GM12865 (cell line): ENCODE measurements around the gene LDLR.

Experiments
- DNase-seq: peaks from one replicate; pipeline ENCODE4 v3.0.0; 2010; ENCODE audit warnings: low read depth
- H3K4me3 ChIP-seq: 2 replicates; pipeline ENCODE4 v1.5.1; 2011; ENCODE audit warnings: mild to moderate bottlenecking, low read depth, low read length, control low read depth
- CTCF ChIP-seq: IDR thresholded peaks from 2 replicates; pipeline ENCODE4 v1.5.1; 2011; ENCODE audit warnings: low read length, control low read depth, low read depth, inconsistent platforms; ENCODE audit not compliant: insufficient read depth; ENCODE audit errors: missing control alignments

LDLR gene

DNA sequence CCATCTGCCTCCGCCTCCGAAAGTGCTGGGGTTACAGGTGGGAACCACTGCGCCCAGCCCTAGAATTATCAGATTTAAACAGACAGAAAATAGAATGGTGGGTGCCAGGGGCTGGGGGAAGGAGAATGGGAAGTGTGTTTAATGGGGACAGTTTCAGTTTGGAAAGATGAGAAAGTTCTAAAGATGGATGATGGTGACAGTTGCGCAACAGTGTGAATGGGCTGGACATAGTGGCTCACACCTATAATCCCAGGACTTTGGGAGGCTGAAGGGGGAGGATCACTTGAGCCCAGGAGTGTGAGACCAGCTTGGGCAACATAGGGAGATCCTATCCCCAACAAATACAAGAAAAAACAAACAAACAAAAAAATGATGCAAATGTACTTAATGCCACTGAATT lies 92.2 kb downstream of the LDLR start:
- no peak overlapping the region for H3K4me3 ChIP-seq
- DNase-seq: no peak
- no peak for TF ChIP-seq CTCF
